Nephron progenitor cell (in vitro differentiated cells): ENCODE data around the gene KISS1R.

Experiments
- DNase-seq: peaks from one replicate; pipeline ENCODE4 v3.0.0; 2021
- H3K27ac Mint-ChIP-seq: 2 replicates; pipeline ENCODE4 v1.8.0; 2021; ENCODE audit warnings: mild to moderate bottlenecking, moderate library complexity, mixed read lengths
- H3K27me3 Mint-ChIP-seq: 2 replicates; pipeline ENCODE4 v1.8.0; 2021; ENCODE audit warnings: mild to moderate bottlenecking, low read depth, mixed read lengths; ENCODE audit not compliant: poor library complexity
- H3K36me3 Mint-ChIP-seq: 2 replicates; pipeline ENCODE4 v1.8.0; 2021; ENCODE audit warnings: low read depth, mixed read lengths
- H3K4me1 Mint-ChIP-seq: 2 replicates; pipeline ENCODE4 v1.8.0; 2021; ENCODE audit warnings: mixed read lengths
- H3K4me3 Mint-ChIP-seq: 2 replicates; pipeline ENCODE4 v1.8.0; 2021; ENCODE audit warnings: mild to moderate bottlenecking, moderate library complexity, mixed read lengths
- H3K9me3 Mint-ChIP-seq: 2 replicates; pipeline ENCODE4 v1.8.0; 2021; ENCODE audit warnings: mild to moderate bottlenecking, moderate library complexity, mixed read lengths
- CTCF ChIP-seq: fragments of 200-600 bp; sonication (generic); IDR thresholded peaks from 2 replicates; pipeline ENCODE4 v1.5.0; 2021; ENCODE audit warnings: antibody characterized with exemption

KISS1R gene

GRCh38 chr19:881385-882071 is 35.6 kb upstream of the KISS1R start:
- DNase-seq = no peak
- H3K36me3 Mint-ChIP-seq = peaks cover 31% of the 10 kb centered on the region
- H3K4me1 Mint-ChIP-seq = no peaks in the 10 kb centered on the region
- no peak overlapping the region for H3K27ac Mint-ChIP-seq
- no peak overlapping the region for H3K4me3 Mint-ChIP-seq
- no peak for TF ChIP-seq CTCF
- no peaks in the 10 kb centered on the region for H3K27me3 Mint-ChIP-seq
- H3K9me3 Mint-ChIP-seq = no peaks in the 10 kb centered on the region

GRCh38 chr19:882871-883497 is 34.1 kb upstream of the KISS1R start:
- H3K9me3 Mint-ChIP-seq = no peaks in the 10 kb centered on the region
- no peak overlapping the region for H3K4me3 Mint-ChIP-seq
- H3K36me3 Mint-ChIP-seq = peaks cover 42% of the 10 kb centered on the region
- no peaks in the 10 kb centered on the region for H3K4me1 Mint-ChIP-seq
- no peak for TF ChIP-seq CTCF
- H3K27me3 Mint-ChIP-seq = no peaks in the 10 kb centered on the region
- no peak for DNase-seq
- H3K27ac Mint-ChIP-seq = no peak overlapping the region

GRCh38 chr19:883661-884211 is 33.4 kb upstream of the KISS1R start:
- H3K36me3 Mint-ChIP-seq = peaks cover 43% of the 10 kb centered on the region
- H3K9me3 Mint-ChIP-seq = no peaks in the 10 kb centered on the region
- no peaks in the 10 kb centered on the region for H3K4me1 Mint-ChIP-seq
- no peaks in the 10 kb centered on the region for H3K27me3 Mint-ChIP-seq
- no peak for DNase-seq
- H3K27ac Mint-ChIP-seq = no peak overlapping the region
- TF ChIP-seq CTCF = no peak
- no peak overlapping the region for H3K4me3 Mint-ChIP-seq

GRCh38 chr19:884420-885211 is 32.5 kb upstream of the KISS1R start:
- H3K4me3 Mint-ChIP-seq = no peak overlapping the region
- TF ChIP-seq CTCF = no peak
- H3K27me3 Mint-ChIP-seq = no peaks in the 10 kb centered on the region
- no peaks in the 10 kb centered on the region for H3K4me1 Mint-ChIP-seq
- no peaks in the 10 kb centered on the region for H3K9me3 Mint-ChIP-seq
- no peak for DNase-seq
- H3K36me3 Mint-ChIP-seq = peaks cover 45% of the 10 kb centered on the region
- no peak overlapping the region for H3K27ac Mint-ChIP-seq

GRCh38 chr19:885536-886224 is 31.5 kb upstream of the KISS1R start:
- DNase-seq = no peak
- no peak overlapping the region for H3K27ac Mint-ChIP-seq
- H3K4me1 Mint-ChIP-seq = no peaks in the 10 kb centered on the region
- H3K36me3 Mint-ChIP-seq = peaks cover 43% of the 10 kb centered on the region
- no peak for TF ChIP-seq CTCF
- H3K9me3 Mint-ChIP-seq = no peaks in the 10 kb centered on the region
- no peaks in the 10 kb centered on the region for H3K27me3 Mint-ChIP-seq
- no peak overlapping the region for H3K4me3 Mint-ChIP-seq
